Skeletal muscle satellite cell (primary cell): ENCODE data around the gene HOXC12.

Experiments used
- H3K27me3 ChIP-seq: 2 replicates; pipeline ENCODE4 v1.7.0; 2013; ENCODE audit warnings: low read length; ENCODE audit not compliant: control insufficient read depth, insufficient read depth
- H3K36me3 ChIP-seq: 2 replicates; pipeline ENCODE4 v1.7.0; 2013; ENCODE audit warnings: mild to moderate bottlenecking, control low read depth, low read length; ENCODE audit not compliant: insufficient read depth
- H3K4me1 ChIP-seq: 2 replicates; pipeline ENCODE4 v1.7.0; 2013; ENCODE audit warnings: low read length; ENCODE audit not compliant: control insufficient read depth, insufficient read depth
- H3K4me2 ChIP-seq: 2 replicates; pipeline ENCODE4 v1.7.0; 2013; ENCODE audit warnings: mild to moderate bottlenecking, low read length
- H3K4me3 ChIP-seq: 2 replicates; pipeline ENCODE4 v1.7.0; 2013; ENCODE audit warnings: low read length
- H3K9ac ChIP-seq: 2 replicates; pipeline ENCODE4 v1.7.0; 2013; ENCODE audit warnings: mild to moderate bottlenecking, low read depth, low read length, moderate library complexity
- H3K9me3 ChIP-seq: replicated peaks from 2 replicates; pipeline ENCODE4 v1.7.0; 2013; ENCODE audit warnings: mild to moderate bottlenecking, control low read depth, low read length

The HOXC12 gene

GRCh38 chr12:53963434-53964314 lies 9.0 kb downstream of the HOXC12 start:
- Histone ChIP-seq H3K4me2 (peak overlapping the region; percentile 79), H3K9me3 (no peaks in the 10 kb centered on the region), H3K27me3 (no peaks in the 10 kb centered on the region), H3K9ac (peak overlapping the region; percentile 96), H3K4me1 (peaks cover 43% of the 10 kb centered on the region), H3K36me3 (no peaks in the 10 kb centered on the region), H3K4me3 (peak overlapping the region; percentile 87)

- Histone ChIP-seq H3K4me3 (peak overlapping the region; percentile 87), H3K9ac (peak overlapping the region; percentile 96), H3K36me3 (no peaks in the 10 kb centered on the region), H3K9me3 (no peaks in the 10 kb centered on the region), H3K4me1 (peaks cover 50% of the 10 kb centered on the region), H3K4me2 (peak overlapping the region; percentile 79), H3K27me3 (no peaks in the 10 kb centered on the region)
Measured at GRCh38 chr12:53964315-53964713, 9.6 kb downstream of the HOXC12 start.

GRCh38 chr12:53965281-53966084 lies 10.8 kb downstream of the HOXC12 start:
- Histone ChIP-seq H3K9me3 (no peaks in the 10 kb centered on the region), H3K27me3 (no peaks in the 10 kb centered on the region), H3K4me2 (peak overlapping the region; percentile 79), H3K36me3 (no peaks in the 10 kb centered on the region), H3K4me1 (peaks cover 54% of the 10 kb centered on the region), H3K4me3 (peak overlapping the region; percentile 87), H3K9ac (peak overlapping the region; percentile 96)

- H3K4me1 ChIP-seq = peaks cover 53% of the 10 kb centered on the region
- H3K27me3 ChIP-seq = no peaks in the 10 kb centered on the region
- peak overlapping the region; percentile 79 for H3K4me2 ChIP-seq
- H3K9ac ChIP-seq = peak overlapping the region; percentile 96
- no peaks in the 10 kb centered on the region for H3K9me3 ChIP-seq
- peak overlapping the region; percentile 87 for H3K4me3 ChIP-seq
- no peaks in the 10 kb centered on the region for H3K36me3 ChIP-seq
Measured at GRCh38 chr12:53966085-53966384, 11.3 kb downstream of the HOXC12 start.

- no peaks in the 10 kb centered on the region for H3K27me3 ChIP-seq
- H3K9me3 ChIP-seq = no peaks in the 10 kb centered on the region
- peaks cover 59% of the 10 kb centered on the region for H3K4me1 ChIP-seq
- no peaks in the 10 kb centered on the region for H3K36me3 ChIP-seq
- peak overlapping the region; percentile 79 for H3K4me2 ChIP-seq
- H3K9ac ChIP-seq = peak overlapping the region; percentile 96
- peak overlapping the region; percentile 87 for H3K4me3 ChIP-seq
Measured at GRCh38 chr12:53966385-53967133, 11.9 kb downstream of the HOXC12 start.

- peak overlapping the region; percentile 87 for H3K4me3 ChIP-seq
- no peaks in the 10 kb centered on the region for H3K36me3 ChIP-seq
- no peaks in the 10 kb centered on the region for H3K9me3 ChIP-seq
- H3K9ac ChIP-seq = peak overlapping the region; percentile 96
- no peaks in the 10 kb centered on the region for H3K27me3 ChIP-seq
- peaks cover 58% of the 10 kb centered on the region for H3K4me1 ChIP-seq
- H3K4me2 ChIP-seq = peak overlapping the region; percentile 79
Measured at GRCh38 chr12:53967421-53967925, 12.8 kb downstream of the HOXC12 start.

GRCh38 chr12:53968214-53969127 lies 13.8 kb downstream of the HOXC12 start:
- Histone ChIP-seq H3K9ac (peak overlapping the region; percentile 96), H3K9me3 (no peaks in the 10 kb centered on the region)

GRCh38 chr12:53969588-53970259 lies 15.0 kb downstream of the HOXC12 start:
- H3K9ac ChIP-seq = peak overlapping the region; percentile 96
- no peaks in the 10 kb centered on the region for H3K27me3 ChIP-seq
- H3K4me2 ChIP-seq = peak overlapping the region; percentile 79
- H3K4me3 ChIP-seq = peak overlapping the region; percentile 87
- no peaks in the 10 kb centered on the region for H3K9me3 ChIP-seq
- no peaks in the 10 kb centered on the region for H3K36me3 ChIP-seq
- peaks cover 43% of the 10 kb centered on the region for H3K4me1 ChIP-seq

More at GRCh38 chr12:53968214-53969127, 13.8 kb downstream of the HOXC12 start:
- no peaks in the 10 kb centered on the region for H3K36me3 ChIP-seq
- H3K4me1 ChIP-seq = peaks cover 53% of the 10 kb centered on the region
- H3K27me3 ChIP-seq = no peaks in the 10 kb centered on the region
- H3K4me3 ChIP-seq = peak overlapping the region; percentile 87
- peak overlapping the region; percentile 79 for H3K4me2 ChIP-seq

GRCh38 chr12:53970451-53970850 lies 15.7 kb downstream of the HOXC12 start:
- peak overlapping the region; percentile 79 for H3K4me2 ChIP-seq
- H3K36me3 ChIP-seq = peaks cover under 1% of the 10 kb centered on the region
- no peaks in the 10 kb centered on the region for H3K27me3 ChIP-seq
- H3K9me3 ChIP-seq = no peaks in the 10 kb centered on the region
- no peak overlapping the region for H3K4me3 ChIP-seq
- H3K4me1 ChIP-seq = peaks cover 35% of the 10 kb centered on the region
- H3K9ac ChIP-seq = no peak overlapping the region

GRCh38 chr12:53971129-53971528 lies 16.4 kb downstream of the HOXC12 start:
- peaks cover 39% of the 10 kb centered on the region for H3K4me1 ChIP-seq
- H3K27me3 ChIP-seq = no peaks in the 10 kb centered on the region

More at GRCh38 chr12:53971129-53971528, 16.4 kb downstream of the HOXC12 start:
- no peak overlapping the region for H3K4me3 ChIP-seq
- H3K9ac ChIP-seq = peak overlapping the region; percentile 95
- H3K9me3 ChIP-seq = no peaks in the 10 kb centered on the region
- peaks cover 8% of the 10 kb centered on the region for H3K36me3 ChIP-seq
- H3K4me2 ChIP-seq = peak overlapping the region; percentile 99
